Left ventricle myocardium inferior (tissue), 1 donor: ENCODE measurements around the gene CATSPERB. TPM values are rescaled to one million over a fixed set of nuclear protein-coding genes. Genes with fewer than 3 reads are reported as not detected.
A peak's percentile ranks its signal among the peaks of the same experiment; 100 is the strongest.

Experiments used
- DNase-seq: peaks from one replicate; pipeline ENCODE4 v3.0.0-alpha.2; 2020
- H3K27ac ChIP-seq: fragments of 200-600 bp; replicated peaks from 2 replicates; pipeline ENCODE4 v1.8.0; 2021
- H3K27me3 ChIP-seq: fragments of 200-600 bp; 2 replicates; pipeline ENCODE4 v1.8.0; 2021; ENCODE audit warnings: low read depth
- H3K36me3 ChIP-seq: fragments of 200-600 bp; 2 replicates; pipeline ENCODE4 v1.8.0; 2021
- H3K4me1 ChIP-seq: fragments of 200-600 bp; 2 replicates; pipeline ENCODE4 v1.8.0; 2021
- H3K4me3 ChIP-seq: fragments of 200-600 bp; 2 replicates; pipeline ENCODE4 v1.8.0; 2021; ENCODE audit warnings: mild to moderate bottlenecking, moderate library complexity
- H3K9me3 ChIP-seq: fragments of 200-600 bp; replicated peaks from 2 replicates; pipeline ENCODE4 v1.8.0; 2021
- intact Hi-C: fragments of 100-400 bp; cut with micrococcal nuclease; formaldehyde crosslinking; loops from one replicate; pipeline ENCODE4 v1.11.0; 2022
- total RNA-seq: library from RNA; stranded (reverse); fragmentation: NEBNext Ultra II Directional; extraction: Animal tissue kit (Norgen Biotek cat#: 25700); gene quantifications from one replicate; pipeline ENCODE4 v1.2.1, GENCODE V29; 2021
- TF ChIP-seq, protein P1 (sequence below): fragments of 200-600 bp; IDR thresholded peaks from 2 replicates; pipeline ENCODE4 v1.8.0; 2021; ENCODE audit warnings: antibody characterized with exemption, mild to moderate bottlenecking, borderline replicate concordance
- donor health status: DM: no; HTN: yes; CAD: no; lungs with severe emphysema.

CATSPERB gene
- total RNA-seq, 1 donor from 2014 or later: 0.99 TPM

DNA sequence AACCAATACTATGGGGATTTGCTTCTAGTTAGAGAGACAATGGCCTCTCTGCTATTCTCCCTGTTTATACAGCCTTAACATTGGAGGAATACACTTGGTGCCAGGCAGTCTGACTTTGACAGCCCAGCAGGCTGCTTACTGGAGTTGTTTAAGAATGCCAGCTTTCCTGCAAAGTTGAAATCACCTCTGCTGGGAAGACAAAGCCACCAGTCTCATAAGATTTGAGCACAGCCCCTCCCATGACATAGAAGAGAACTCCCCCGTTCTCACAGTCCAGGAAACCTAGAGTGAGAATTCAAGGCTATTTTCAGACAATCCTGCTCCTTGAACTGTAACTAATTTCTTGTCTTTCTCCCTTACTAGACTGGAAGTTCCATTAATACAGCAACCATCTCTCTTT is 21.1 kb upstream of the CATSPERB start:
- H3K9me3 ChIP-seq: no peaks in the 10 kb centered on the region
- TF ChIP-seq, protein P1, sequence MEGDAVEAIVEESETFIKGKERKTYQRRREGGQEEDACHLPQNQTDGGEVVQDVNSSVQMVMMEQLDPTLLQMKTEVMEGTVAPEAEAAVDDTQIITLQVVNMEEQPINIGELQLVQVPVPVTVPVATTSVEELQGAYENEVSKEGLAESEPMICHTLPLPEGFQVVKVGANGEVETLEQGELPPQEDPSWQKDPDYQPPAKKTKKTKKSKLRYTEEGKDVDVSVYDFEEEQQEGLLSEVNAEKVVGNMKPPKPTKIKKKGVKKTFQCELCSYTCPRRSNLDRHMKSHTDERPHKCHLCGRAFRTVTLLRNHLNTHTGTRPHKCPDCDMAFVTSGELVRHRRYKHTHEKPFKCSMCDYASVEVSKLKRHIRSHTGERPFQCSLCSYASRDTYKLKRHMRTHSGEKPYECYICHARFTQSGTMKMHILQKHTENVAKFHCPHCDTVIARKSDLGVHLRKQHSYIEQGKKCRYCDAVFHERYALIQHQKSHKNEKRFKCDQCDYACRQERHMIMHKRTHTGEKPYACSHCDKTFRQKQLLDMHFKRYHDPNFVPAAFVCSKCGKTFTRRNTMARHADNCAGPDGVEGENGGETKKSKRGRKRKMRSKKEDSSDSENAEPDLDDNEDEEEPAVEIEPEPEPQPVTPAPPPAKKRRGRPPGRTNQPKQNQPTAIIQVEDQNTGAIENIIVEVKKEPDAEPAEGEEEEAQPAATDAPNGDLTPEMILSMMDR: no peak
- no peak for DNase-seq
- H3K27ac ChIP-seq: peak overlapping the region; percentile 64
- peaks cover 29% of the 10 kb centered on the region for H3K4me1 ChIP-seq
- intact Hi-C loops: no loop called here
- H3K36me3 ChIP-seq: no peaks in the 10 kb centered on the region
- H3K4me3 ChIP-seq: no peak overlapping the region
- H3K27me3 ChIP-seq: peaks cover 15% of the 10 kb centered on the region

DNA sequence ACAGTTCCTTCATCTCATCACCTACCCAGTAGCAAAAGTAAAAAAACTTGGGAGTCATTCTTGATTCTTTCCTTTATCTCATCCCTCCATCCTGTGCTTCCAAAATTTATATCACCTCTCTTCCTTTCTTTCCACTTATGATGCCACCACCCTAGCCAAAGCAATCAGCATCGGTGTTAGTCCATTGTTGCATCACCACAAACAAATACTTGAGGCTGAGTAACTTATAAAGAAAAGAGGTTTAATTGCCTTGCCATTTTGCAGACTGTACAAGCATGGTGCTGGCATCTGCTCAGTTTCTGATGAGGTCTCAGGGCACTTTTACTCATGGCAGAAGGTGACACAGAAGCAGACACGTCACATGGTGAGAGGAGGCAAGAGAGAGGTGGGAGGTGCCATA is 19.8 kb upstream of the CATSPERB start:
- H3K4me1 ChIP-seq: peaks cover 29% of the 10 kb centered on the region
- no peak for DNase-seq
- no peak overlapping the region for H3K4me3 ChIP-seq
- no peaks in the 10 kb centered on the region for H3K36me3 ChIP-seq
- TF ChIP-seq, protein P1: no peak
- no peaks in the 10 kb centered on the region for H3K9me3 ChIP-seq
- H3K27ac ChIP-seq: no peak overlapping the region
- intact Hi-C loops: no loop called here
- H3K27me3 ChIP-seq: peaks cover 15% of the 10 kb centered on the region

DNA sequence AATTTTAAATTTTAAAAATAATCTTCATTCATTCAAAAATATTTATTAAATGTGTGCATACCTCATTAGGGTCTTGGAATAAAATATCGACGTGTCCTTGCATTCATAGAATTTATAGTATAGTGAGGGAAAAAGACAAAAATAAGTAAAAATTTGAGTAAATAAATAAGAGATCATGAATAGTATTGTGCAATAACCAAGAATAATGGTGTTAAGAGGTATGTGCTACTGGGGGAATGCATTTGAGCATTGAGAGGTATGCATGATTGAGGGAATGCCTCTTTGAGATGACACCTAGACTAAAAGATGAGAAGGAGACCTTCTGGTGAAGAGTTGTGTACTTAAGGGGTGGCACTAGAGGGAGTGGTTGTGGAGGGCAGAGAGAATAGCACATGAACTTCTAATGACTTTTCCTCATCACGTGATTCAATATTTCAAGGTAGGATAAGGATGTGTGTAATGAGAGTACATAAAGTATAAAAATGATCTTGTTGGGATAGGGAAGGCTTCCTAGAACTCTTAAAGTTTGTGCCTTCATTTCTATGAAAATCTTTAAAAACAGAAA is 18.8 kb upstream of the CATSPERB start:
- no peak for DNase-seq
- Histone ChIP-seq H3K4me1 (peaks cover 26% of the 10 kb centered on the region), H3K36me3 (no peaks in the 10 kb centered on the region), H3K27ac (no peak overlapping the region), H3K4me3 (no peak overlapping the region), H3K27me3 (peaks cover 15% of the 10 kb centered on the region), H3K9me3 (no peaks in the 10 kb centered on the region)
- TF ChIP-seq, protein P1: no peak
- intact Hi-C loops: no loop called here

DNA sequence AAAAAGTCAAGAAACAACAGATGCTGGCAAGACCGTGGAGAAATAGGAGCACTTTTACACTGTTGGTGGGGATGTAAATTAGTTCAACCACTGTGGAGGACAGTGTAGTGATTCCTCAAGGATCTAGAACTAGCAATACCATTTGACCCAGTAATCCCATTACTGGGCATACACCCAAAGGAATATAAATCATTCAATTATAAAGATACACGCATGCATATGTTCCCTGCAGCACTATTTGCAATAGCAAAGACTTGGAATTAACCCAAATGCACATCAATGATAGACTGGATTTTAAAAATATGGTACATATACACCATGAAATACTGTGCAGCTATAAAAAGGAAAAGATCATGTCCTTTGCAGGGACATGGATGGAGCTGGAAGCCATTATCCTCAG is 18.0 kb upstream of the CATSPERB start:
- Histone ChIP-seq H3K36me3 (no peaks in the 10 kb centered on the region), H3K27ac (no peak overlapping the region), H3K27me3 (peaks cover 15% of the 10 kb centered on the region), H3K4me1 (peaks cover 20% of the 10 kb centered on the region), H3K4me3 (no peak overlapping the region), H3K9me3 (no peaks in the 10 kb centered on the region)
- intact Hi-C loops: no loop called here
- no peak for DNase-seq
- TF ChIP-seq, protein P1: no peak

DNA sequence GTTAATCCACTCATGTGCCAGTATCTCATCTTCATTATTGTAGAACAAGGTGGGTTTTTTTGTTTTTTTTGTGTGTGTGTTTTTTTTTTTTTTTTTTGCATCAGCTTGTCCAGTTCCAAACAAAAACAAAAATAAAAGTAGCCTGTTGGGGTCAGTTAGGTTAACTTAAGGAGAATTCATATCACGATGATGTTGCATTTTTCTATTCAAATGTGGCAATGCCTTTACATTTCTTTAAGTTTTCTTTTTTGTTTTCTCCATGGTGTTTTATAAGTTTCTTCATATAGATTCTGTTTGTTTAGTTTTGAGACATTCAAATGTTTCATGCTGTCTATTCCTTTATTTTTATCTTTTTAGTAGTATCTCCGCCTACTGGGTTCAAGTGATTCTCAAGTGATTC is 16.2 kb upstream of the CATSPERB start:
- peaks cover 8% of the 10 kb centered on the region for H3K4me1 ChIP-seq
- H3K27me3 ChIP-seq: peaks cover 7% of the 10 kb centered on the region
- TF ChIP-seq, protein P1: no peak
- no peak overlapping the region for H3K27ac ChIP-seq
- H3K4me3 ChIP-seq: no peak overlapping the region
- no peaks in the 10 kb centered on the region for H3K36me3 ChIP-seq
- DNase-seq: no peak
- no peaks in the 10 kb centered on the region for H3K9me3 ChIP-seq
- intact Hi-C loops: no loop called here

DNA sequence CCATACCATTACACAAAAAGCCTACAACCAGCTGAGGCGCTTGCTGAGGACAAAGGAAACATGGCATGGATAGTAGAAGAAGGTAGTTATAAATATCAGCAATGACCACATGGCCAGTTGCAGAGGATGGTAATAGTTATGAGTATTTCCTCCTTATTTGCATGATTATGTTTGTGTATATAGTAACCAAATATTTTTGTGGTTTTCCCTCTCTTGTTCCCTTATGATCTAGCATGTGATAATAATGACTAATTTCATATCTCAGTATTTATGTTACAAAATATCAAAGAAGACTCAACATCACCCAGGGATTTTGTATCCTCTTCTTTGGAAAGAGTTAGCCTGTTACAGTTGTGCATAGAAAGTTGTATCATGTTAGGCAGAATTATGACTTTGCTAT is 13.5 kb upstream of the CATSPERB start:
- intact Hi-C loops: no loop called here
- TF ChIP-seq, protein P1: no peak
- no peak overlapping the region for H3K4me3 ChIP-seq
- no peaks in the 10 kb centered on the region for H3K36me3 ChIP-seq
- no peaks in the 10 kb centered on the region for H3K27me3 ChIP-seq
- no peak overlapping the region for H3K27ac ChIP-seq
- DNase-seq: no peak
- no peaks in the 10 kb centered on the region for H3K4me1 ChIP-seq
- no peaks in the 10 kb centered on the region for H3K9me3 ChIP-seq
